Left ventricle myocardium superior (tissue), 1 donor: ENCODE measurements around the gene IFRD2. TPM values are rescaled to one million over a fixed set of nuclear protein-coding genes. Genes with fewer than 3 reads are reported as not detected.
"Not testable (repeated sequence)": the region's sequence is repeated elsewhere in the genome, so short reads cannot be mapped to it uniquely, and the experiment has no call there.

Source experiments
- ATAC-seq: fragments of 200-7000 bp; cut with Tn5 transposase; one replicate; pipeline ENCODE4 v1.9.1; 2020; ENCODE audit warnings: mild to moderate bottlenecking, moderate library complexity
- DNase-seq: peaks from one replicate; pipeline ENCODE4 v3.0.0-alpha.2; 2020
- intact Hi-C: fragments of 100-400 bp; cut with micrococcal nuclease; formaldehyde crosslinking; loops from one replicate; pipeline ENCODE4 v1.11.0; 2022
- total RNA-seq: library from RNA; stranded (reverse); fragmentation: NEBNext Ultra II Directional; extraction: Animal tissue kit (Norgen Biotek cat#: 25700); gene quantifications from one replicate; pipeline ENCODE4 v1.2.1, GENCODE V29; 2021
- donor health status: DM: no; HTN: yes; CAD: no; lungs with severe emphysema.

The IFRD2 gene
- total RNA-seq, 1 donor from 2014 or later: 79.3 TPM

GRCh38 chr3:50261505-50261904 is 30.7 kb downstream of the IFRD2 start:
- DNase-seq (no peak), ATAC-seq (no peak)
- intact Hi-C loops: no loop called here

GRCh38 chr3:50260942-50261441 is 31.2 kb downstream of the IFRD2 start:
- DNase-seq: no peak
- intact Hi-C loops: no loop called here
- ATAC-seq: no peak

GRCh38 chr3:50260027-50260941 is 31.9 kb downstream of the IFRD2 start:
- intact Hi-C loops: no loop called here
- peak; percentile 86 for ATAC-seq
- peak; percentile 98 for DNase-seq

GRCh38 chr3:50259432-50260026 is 32.7 kb downstream of the IFRD2 start:
- intact Hi-C loops: no loop called here
- no peak for ATAC-seq
- DNase-seq: no peak

DNA sequence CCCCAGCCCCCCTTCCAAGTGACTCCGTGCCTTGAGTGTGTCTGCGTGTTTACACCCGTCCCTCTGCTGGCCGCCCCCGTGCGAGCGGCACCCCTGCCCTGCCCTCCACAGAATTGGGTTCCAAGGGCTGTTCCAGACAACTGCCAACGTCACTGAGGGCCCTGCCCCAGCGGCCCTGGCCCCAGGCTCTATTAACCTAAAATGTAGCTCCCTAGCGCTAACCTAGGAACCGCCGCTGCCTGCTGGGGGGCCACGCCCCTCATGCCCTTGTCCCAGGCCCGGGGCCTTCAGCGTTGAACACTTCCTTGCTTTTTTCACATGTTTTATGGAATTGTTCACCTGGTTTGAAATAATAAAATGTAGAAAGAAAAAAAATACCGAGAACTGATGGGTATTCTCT is 33.2 kb downstream of the IFRD2 start:
- intact Hi-C loops: no loop called here
- ATAC-seq (no peak), DNase-seq (no peak)

GRCh38 chr3:50258029-50258680 is 34.1 kb downstream of the IFRD2 start:
- intact Hi-C loops: no loop called here
- no peak for DNase-seq
- ATAC-seq: no peak

DNA sequence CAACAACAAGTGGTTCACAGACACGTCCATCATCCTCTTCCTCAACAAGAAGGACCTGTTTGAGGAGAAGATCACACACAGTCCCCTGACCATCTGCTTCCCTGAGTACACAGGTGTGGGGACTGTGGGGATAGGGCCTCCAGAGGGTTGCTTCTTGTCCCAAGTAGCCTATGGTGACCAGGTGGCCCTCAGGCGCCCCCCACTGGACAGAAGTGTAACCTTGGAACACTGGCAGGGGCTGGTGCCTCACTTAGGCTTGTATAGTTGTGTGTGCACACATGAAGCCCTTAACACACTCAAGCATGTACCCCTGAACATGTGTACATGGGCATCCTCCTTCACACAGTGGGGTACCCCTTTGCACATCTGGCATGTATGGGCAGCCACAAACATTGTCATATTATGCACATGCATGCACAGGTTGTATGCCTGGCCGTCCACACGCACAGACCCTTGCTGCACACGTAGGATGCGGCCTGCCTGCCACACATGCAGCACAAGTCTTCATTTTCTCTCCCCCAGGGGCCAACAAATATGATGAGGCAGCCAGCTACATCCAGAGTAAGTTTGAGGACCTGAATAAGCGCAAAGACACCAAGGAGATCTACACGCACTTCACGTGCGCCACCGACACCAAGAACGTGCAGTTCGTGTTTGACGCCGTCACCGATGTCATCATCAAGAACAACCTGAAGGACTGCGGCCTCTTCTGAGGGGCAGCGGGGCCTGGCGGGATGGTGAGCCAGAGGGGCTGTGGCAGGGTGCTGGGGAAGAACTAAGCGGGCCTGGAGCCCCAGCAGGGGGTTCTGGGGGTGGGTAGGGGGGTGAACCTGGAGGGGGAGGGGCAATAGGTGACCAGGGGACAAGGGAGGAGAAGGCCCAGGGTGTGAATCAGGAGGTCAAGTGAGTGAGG is 35.0 kb downstream of the IFRD2 start:
- ATAC-seq (no peak), DNase-seq (no peak)
- intact Hi-C loops: no loop called here

DNA sequence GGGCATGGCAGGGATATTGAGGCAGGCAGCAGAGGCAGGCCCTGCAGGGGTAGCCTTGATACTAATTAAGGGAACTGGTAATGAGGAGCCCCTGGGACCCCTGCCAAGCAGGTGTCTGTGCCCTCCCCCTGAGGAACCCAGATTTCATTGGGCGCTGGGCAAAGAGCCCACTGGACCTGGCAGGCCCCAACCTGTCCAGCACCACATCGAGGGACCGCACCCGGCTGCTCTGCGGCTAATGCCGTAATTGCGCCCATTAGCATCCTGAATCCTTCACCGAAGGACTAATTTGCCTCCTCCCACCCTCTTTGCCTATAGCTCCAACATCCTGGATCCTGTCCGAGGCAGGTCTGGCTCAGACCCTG is 37.0 kb downstream of the IFRD2 start:
- ATAC-seq: no peak
- DNase-seq: no peak
- intact Hi-C loops: no loop called here

DNA sequence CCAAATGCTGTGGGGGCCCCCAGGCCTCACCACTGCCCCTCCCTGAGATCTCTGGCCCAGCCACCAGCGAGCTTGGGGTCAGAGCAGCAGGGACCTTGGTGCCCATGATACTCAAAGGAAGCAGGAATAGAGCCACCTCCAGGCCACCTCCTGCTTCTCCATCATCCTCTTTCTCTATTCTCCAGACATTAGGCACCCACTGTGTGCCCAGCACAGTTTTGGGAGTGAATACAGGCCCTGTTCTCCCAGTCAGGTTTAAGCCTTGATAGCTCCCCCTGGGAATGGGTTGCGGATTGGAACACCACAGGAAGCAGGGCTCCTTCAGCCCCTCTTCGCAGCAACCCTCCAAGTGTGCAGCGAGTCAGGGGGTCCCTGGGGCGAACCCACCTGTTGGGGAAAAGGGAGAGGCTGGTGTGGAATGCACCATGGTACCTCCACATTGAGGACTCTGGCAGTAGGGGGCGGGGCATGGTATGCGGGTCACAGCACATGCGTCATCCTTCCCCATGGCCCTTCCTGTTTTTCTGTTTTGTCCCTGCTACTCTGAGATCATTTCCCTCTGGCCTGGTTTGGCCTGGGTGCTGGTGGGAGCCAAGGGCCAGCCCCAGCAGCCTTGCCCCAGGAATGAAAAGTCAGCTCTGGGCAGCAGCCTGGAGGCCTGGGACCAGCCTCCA is 37.5 kb downstream of the IFRD2 start:
- peak; percentile 60 for ATAC-seq
- DNase-seq: peak; percentile 79
- intact Hi-C loops: no loop called here

DNA sequence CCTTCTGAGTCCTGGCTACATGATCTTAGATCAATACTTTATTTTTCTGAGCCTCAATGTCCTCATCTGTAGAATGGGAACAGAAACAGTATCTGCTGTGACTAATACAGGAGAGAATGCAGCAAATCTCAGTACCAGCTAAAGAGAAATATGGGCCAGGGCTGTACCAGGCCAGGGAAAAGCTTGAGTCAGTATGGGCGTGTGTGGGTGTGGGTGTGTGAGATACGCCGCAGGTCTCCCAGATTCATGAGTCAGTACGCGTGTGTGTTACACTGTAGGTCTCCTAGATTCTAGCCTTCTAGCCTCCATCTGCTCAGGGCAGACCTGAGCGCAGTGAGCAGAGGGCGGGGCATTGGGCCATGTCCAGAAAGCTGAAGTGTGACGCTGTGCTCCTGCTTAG is 41.0 kb downstream of the IFRD2 start:
- no peak for DNase-seq
- ATAC-seq: no peak
- intact Hi-C loops: no loop called here

GRCh38 chr3:50250514-50250913 is 41.7 kb downstream of the IFRD2 start:
- intact Hi-C loops: no loop called here
- DNase-seq (no peak), ATAC-seq (no peak)

- intact Hi-C loops: no loop called here
- ATAC-seq (no peak), DNase-seq (no peak)
Observed at GRCh38 chr3:50249457-50249856, 42.8 kb downstream of the IFRD2 start.

GRCh38 chr3:50248387-50248786 is 43.8 kb downstream of the IFRD2 start:
- ATAC-seq (peak; percentile 39), DNase-seq (peak; percentile 70)
- intact Hi-C loops: no loop called here

DNA sequence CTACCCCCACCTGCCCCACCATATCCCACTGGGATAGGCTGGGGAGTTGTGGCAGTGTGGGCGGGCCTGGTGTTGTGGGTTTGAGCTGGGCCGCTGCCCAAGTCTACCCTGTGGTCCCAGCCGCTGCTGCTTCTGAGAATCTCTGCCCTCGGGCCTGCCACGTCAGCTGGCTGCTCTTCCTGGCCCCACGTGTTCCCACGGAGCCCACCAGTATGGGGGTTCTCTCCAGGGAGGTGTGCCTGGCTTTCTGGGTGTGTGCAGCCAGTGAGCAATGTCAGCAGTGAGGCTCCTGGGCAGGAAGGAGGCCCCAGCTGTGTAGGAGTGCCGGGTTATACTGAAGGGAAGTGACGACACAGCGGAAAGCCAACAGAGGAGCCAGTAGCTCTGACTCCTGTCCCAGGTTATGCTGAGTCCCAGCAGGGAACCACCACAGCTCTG is 45.7 kb downstream of the IFRD2 start:
- DNase-seq (no peak), ATAC-seq (peak; percentile 34)
- intact Hi-C loops: no loop called here

GRCh38 chr3:50245831-50246516 is 46.3 kb downstream of the IFRD2 start:
- intact Hi-C loops: no loop called here
- DNase-seq (peak; percentile 95), ATAC-seq (peak; percentile 78)

GRCh38 chr3:50245251-50245745 is 46.9 kb downstream of the IFRD2 start:
- no peak for DNase-seq
- intact Hi-C loops: no loop called here

DNA sequence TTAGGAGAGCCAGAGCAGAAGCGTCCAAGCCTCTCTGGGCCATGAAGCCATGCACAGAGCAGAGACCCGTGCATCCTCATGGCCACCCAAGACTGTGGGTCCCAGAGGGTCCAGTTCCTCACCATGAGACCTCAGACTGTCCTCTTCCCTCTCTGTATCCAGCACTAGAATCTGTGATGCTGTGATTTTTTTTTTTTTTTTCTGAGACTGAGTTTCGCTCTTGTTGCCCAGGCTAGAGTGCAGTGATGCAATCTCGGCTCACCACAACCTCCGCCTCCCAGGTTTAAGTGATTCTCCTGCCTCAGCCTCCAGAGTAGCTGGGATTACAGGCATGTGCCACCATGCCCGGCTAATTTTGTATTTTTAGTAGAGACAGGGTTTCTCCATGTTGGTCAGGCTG is 47.4 kb downstream of the IFRD2 start:
- intact Hi-C loops, ATAC-seq, DNase-seq: not testable (repeated sequence)

More at GRCh38 chr3:50245251-50245745, 46.9 kb downstream of the IFRD2 start:
- no peak for ATAC-seq

GRCh38 chr3:50243543-50243895 is 48.7 kb downstream of the IFRD2 start:
- DNase-seq (no peak), ATAC-seq (no peak)
- intact Hi-C loops: no loop called here
